Measurements from ENCODE around the gene IFITM2.
"Not testable (repeated sequence)": the region's sequence is repeated elsewhere in the genome, so short reads cannot be mapped to it uniquely, and the experiment has no call there.

Gene IFITM2

DNA sequence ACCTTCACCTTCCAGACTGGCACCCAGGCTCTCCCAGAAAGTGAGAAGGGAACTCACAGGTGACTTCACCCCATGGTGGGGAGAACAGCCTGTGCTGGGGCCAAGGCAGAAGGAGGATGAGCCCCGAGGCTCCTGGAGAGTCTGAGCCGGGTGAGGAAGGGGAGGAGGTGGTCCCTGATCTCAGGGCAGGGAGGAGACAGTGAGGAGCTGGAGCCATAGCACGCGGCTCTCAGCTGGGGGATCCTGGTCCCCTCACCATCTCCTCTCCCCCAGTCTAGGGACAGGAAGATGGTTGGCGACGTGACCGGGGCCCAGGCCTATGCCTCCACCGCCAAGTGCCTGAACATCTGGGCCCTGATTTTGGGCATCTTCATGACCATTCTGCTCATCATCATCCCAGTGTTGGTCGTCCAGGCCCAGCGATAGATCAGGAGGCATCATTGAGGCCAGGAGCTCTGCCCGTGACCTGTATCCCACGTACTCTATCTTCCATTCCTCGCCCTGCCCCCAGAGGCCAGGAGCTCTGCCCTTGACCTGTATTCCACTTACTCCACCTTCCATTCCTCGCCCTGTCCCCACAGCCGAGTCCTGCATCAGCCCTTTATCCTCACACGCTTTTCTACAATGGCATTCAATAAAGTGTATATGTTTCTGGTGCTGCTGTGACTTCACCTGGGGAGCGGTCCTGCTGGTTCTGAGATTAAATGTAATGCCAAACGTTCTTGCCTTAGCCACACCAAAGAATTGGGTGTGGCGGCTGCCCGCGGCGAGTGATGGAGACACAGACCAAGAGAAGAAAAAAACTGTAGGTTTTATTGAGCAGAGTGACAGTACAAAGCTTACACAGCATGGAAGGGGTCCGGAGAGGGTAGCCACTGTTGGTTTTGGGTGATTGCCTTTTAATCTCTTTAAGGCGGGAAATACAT lies 1.4 kb downstream of the IFITM2 start:
- DNase-seq (ENCODE audit: low read depth) = not testable (repeated sequence)

GRCh38 chr11:309979-310572 lies 2.5 kb downstream of the IFITM2 start:
- not testable (repeated sequence) for DNase-seq (ENCODE audit: low read depth)

GRCh38 chr11:311013-311748 lies 3.6 kb downstream of the IFITM2 start:
- not testable (repeated sequence) for DNase-seq (ENCODE audit: low read depth)

- no peak for DNase-seq (ENCODE audit: low read depth)
Observed at GRCh38 chr11:312092-312816, 4.6 kb downstream of the IFITM2 start.

DNA sequence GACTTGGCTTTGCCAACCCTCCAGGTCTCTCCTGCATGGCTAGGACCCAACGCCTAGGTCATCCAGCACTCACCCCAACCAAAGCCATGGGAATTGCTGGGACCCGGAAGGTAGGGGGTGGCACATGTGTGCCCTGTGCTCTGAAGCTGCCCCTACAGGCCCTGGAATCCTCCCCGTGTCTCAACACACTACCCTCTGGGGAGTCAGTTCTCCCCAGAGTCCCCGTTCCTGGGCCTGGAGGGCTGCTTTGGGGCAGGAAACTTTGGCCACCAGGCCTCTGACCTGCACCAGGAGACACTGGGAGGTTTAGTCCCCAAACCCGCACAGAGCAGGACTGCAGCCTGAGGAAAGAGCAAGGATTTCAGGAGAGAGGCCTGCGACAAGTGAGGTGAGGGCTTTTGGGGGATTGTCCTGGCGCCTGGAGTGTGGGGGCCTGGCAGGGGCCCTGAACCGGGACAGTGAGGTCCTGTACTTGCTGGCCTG lies 5.7 kb downstream of the IFITM2 start:
- no peak for DNase-seq (ENCODE audit: low read depth)

DNA sequence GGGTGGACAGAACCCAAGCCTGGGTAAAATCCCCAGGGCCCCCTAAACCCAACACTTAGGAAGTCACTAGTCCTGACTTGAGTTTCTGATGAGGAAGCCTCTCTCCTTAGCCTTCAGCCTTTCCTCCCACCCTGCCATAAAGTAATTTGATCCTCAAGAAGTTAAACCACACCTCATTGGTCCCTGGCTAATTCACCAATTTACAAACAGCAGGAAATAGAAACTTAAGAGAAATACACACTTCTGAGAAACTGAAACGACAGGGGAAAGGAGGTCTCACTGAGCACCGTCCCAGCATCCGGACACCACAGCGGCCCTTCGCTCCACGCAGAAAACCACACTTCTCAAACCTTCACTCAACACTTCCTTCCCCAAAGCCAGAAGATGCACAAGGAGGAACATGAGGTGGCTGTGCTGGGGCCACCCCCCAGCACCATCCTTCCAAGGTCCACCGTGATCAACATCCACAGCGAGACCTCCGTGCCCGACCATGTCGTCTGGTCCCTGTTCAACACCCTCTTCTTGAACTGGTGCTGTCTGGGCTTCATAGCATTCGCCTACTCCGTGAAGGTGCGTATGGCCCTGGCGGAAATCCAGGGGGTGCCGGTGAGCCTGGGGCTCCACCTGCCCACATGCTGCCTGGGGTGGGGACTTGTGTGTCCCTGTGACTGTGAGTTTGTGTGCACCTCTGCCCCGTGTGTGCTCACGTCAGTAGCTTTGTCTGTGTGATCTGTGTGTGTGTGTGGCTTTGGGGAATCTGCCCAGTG lies 6.4 kb downstream of the IFITM2 start, which contains the start of gene IFITM1:
TSS of gene IFITM1 (plus strand) at position 254 of the 767 bp plus-strand sequence. CDS start at position 385, 131 bp downstream.
- DNase-seq (ENCODE audit: low read depth) = no peak

- not testable (repeated sequence) for DNase-seq (ENCODE audit: low read depth)
Observed at GRCh38 chr11:314554-314875, 6.9 kb downstream of the IFITM2 start.

DNA sequence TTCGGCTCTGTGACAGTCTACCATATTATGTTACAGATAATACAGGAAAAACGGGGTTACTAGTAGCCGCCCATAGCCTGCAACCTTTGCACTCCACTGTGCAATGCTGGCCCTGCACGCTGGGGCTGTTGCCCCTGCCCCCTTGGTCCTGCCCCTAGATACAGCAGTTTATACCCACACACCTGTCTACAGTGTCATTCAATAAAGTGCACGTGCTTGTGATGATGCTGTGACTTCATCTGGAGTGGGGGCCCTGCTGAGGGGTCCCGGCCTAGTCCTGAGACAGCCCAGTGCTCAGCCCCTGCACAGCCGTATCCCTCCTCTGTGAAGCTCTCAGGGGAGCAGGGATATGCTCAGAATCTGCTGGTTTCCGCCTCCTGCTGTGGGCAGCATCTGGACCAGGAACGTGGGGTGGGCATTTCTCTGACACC lies 7.5 kb downstream of the IFITM2 start:
- no peak for DNase-seq (ENCODE audit: low read depth)

DNA sequence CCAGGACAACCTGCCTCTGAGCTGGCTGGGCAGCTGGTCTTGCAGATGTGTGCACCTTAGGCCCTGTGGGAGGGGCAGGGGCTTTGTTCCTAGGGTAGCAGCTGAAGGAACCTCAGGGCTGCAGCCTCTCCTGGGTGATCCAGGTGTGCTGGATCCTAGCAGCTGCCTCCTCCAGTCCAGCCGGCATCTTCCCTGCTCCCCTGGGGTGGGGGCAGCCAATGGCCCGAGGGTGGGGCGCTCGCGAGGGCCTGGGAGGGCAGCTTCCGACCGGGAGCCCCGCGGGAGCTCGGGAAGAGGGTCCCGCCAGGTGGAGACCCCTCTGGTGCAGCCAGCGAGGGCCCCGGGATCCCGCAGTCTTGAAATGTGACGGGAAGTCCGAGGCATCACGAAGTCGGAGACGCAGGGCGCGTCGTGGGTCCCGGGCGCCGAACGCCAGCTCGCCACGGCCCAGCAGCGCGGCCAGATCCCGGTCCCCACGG lies 7.9 kb downstream of the IFITM2 start:
- DNase-seq (ENCODE audit: low read depth) = no peak

DNA sequence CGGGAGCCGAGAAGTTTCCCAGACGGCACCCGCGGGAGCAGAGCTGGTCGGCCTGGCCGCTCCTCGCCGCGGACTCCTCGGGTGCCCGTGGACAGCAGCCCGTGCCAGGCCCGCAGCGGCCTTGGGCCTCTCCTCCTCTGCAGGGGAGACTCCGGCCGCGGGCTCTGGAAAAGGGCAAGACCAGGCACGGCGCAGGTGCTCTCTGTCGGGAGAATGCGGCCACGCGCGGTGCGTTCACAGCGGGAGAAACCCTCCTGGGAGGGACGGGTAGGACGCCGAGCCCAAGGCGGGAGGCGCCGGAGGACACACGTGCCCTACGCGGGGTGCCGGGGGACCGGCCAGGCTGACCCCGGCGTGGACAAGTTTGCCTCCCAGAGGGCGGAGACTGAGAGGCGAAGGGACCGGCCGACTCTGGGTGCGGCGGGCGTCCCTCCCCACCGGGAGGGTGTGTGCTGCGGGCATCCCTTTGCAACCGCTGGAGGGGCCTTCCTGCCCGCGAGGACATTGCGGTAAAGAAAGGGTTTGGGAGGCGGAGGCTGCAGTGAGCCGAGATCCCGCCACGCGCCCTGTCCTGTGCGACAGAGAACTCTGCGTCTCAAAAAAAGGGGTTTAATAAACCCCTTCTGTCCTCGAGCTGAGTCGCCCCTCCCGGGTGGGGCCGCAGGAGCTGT lies 8.6 kb downstream of the IFITM2 start:
- DNase-seq (ENCODE audit: low read depth) = no peak

- DNase-seq (ENCODE audit: low read depth) = no peak
Observed at GRCh38 chr11:316891-317301, 9.3 kb downstream of the IFITM2 start.

GRCh38 chr11:317668-318404 lies 10.2 kb downstream of the IFITM2 start:
- DNase-seq (ENCODE audit: low read depth) = not testable (repeated sequence)

DNA sequence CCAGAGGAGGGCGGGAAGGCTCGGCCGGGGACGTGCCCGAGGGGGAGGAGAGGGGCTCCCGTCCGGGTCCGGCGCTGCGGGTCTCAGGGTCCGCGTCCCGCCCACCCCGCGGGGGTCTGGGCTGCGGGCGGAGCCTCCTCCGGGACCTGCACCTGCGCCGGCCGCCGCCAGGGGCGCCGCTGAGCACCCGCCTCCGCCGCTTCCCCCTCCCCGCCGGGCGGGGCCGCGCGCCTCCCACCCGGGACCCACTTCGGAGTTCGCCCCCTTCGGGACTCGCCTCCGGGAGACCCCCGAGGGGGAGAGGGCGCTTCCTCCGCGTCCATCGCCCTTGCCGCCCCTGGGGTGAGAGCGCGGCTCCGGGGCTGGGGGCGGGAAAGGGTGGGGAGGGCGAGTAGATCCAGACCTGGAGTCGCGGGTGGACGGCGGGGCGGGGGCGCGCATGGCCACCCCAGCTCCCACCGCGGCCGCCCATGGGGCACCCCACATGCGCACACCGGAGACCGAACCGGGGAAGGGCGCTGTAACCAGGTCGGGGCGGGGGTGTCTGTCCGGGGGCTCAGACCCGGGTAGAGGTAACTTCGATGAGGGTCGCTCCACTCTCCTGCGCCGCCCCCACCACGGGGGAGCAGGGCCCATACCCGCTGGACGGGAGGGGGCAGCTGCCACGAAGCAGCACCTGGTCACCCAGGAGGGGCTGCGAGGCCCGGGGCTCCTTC lies 10.9 kb downstream of the IFITM2 start:
- not testable (repeated sequence) for DNase-seq (ENCODE audit: low read depth)

DNA sequence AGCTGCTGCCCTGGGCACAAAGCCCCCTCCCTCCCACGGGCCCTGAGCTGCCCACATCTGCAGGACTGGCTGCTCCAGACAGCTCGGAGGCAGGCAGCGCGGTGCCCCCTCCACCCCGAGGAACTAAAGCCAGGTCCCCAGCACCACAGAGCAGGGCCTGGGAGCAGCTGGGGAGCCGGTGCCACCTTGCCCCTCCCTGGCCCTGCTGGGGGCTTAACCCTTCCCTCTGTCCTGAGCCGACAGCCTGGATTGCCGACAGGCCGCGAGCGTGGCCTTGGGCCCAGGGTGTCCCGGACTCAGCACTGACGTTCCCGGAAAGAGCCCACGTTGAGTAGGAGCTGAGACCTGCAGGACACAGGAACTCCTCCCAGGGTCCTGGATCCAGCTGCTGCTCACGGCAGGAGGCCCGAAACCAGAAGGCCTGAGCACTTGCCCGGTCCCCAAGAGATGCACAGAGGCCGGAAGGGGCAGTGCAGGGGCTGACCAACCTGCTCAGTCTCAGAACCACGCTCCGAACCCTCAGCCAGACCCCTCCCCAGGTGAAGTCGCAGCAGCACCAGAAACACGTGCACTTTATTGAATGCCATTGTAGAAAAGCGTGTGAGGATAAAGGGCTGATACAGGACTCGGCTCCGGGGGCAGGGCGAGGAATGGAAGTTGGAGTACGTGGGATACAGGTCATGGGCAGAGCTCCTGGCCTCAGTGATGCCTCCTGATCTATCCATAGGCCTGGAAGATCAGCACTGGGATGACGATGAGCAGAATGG lies 11.7 kb downstream of the IFITM2 start:
- DNase-seq (ENCODE audit: low read depth) = not testable (repeated sequence)

DNA sequence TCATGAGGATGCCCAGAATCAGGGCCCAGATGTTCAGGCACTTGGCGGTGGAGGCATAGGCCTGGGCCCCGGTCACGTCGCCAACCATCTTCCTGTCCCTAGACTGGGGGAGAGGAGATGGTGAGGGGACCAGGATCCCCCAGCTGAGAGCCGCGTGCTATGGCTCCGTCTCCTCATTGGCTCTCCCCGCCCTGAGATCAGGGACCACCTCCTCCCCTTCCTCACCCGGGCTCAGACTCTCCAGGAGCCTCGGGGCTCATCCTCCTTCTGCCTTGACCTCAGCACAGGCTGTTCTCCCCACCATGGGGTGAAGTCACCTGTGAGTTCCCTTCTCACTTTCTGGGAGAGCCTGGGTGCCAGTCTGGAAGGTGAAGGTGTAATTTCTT lies 12.3 kb downstream of the IFITM2 start:
- not testable (repeated sequence) for DNase-seq (ENCODE audit: low read depth)

DNA sequence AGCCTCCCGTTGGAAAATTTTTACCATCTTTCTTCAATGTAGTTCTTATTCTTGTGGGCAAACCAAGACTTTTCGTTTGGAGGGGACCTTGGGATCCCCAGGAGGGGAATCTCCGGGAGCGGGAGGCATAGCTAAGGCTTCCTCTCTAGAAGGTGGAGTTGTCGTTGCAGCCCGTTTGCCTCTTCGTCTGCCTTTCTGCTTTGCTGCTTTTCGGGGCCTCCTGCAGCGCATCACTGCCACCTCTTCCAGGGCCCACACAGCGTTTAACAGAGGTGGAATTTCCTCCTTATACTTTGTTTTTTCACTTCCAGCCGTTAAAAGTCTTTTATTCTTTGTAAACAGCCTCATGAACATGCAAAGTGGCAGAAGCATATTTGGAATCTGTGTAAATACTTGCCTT lies 16.5 kb downstream of the IFITM2 start:
- DNase-seq (ENCODE audit: low read depth) = no peak

GRCh38 chr11:324593-325517 lies 17.2 kb downstream of the IFITM2 start:
- not testable (repeated sequence) for DNase-seq (ENCODE audit: low read depth)

All from stimulated activated CD8-positive, alpha-beta memory T cell treated with anti-CD3 and anti-CD28 coated beads, Interleukin-7, amount 100 ng/mL, for 24 hours (primary cell).